Adipocyte (in vitro differentiated cells): ENCODE data around the gene FN3KRP.
"Not testable (repeated sequence)": the region's sequence is repeated elsewhere in the genome, so short reads cannot be mapped to it uniquely, and the experiment has no call there.

Experiments
- DNase-seq: peaks from one replicate; pipeline ENCODE4 v3.0.0-alpha.2; 2015; ENCODE audit warnings: low read depth
- H3K27me3 ChIP-seq: replicated peaks from 2 replicates; pipeline ENCODE4 v1.7.0; 2013; ENCODE audit warnings: mild to moderate bottlenecking, low read length, moderate library complexity; ENCODE audit not compliant: control insufficient read depth, insufficient read depth
- H3K36me3 ChIP-seq: 2 replicates; pipeline ENCODE4 v1.7.0; 2013; ENCODE audit warnings: low read length, mild to moderate bottlenecking, moderate library complexity; ENCODE audit not compliant: control insufficient read depth, insufficient read depth, severe bottlenecking
- H3K4me1 ChIP-seq: 2 replicates; pipeline ENCODE4 v1.7.0; 2013; ENCODE audit warnings: mild to moderate bottlenecking, low read length, moderate library complexity; ENCODE audit not compliant: control insufficient read depth, insufficient read depth
- H3K4me3 ChIP-seq: 2 replicates; pipeline ENCODE4 v1.7.0; 2013; ENCODE audit warnings: mild to moderate bottlenecking, low read length, moderate library complexity
- H3K9ac ChIP-seq: 2 replicates; pipeline ENCODE4 v1.7.0; 2013; ENCODE audit warnings: mild to moderate bottlenecking, low read length, moderate library complexity
- H3K9me3 ChIP-seq: 2 replicates; pipeline ENCODE4 v1.7.0; 2013; ENCODE audit warnings: mild to moderate bottlenecking, low read length, moderate library complexity; ENCODE audit not compliant: control insufficient read depth

Gene FN3KRP

GRCh38 chr17:82736511-82737185, 20.1 kb downstream of the FN3KRP start:
- Histone ChIP-seq H3K36me3 (peaks cover 10% of the 10 kb centered on the region), H3K9me3 (peaks cover 8% of the 10 kb centered on the region), H3K27me3 (no peaks in the 10 kb centered on the region), H3K4me3 (no peak overlapping the region), H3K9ac (no peak overlapping the region), H3K4me1 (peaks cover 9% of the 10 kb centered on the region)
- no peak for DNase-seq

- H3K9me3 ChIP-seq, result peaks cover 8% of the 10 kb centered on the region
- DNase-seq, result no peak
- no peak overlapping the region for H3K4me3 ChIP-seq
- H3K9ac ChIP-seq, result no peak overlapping the region
- no peaks in the 10 kb centered on the region for H3K27me3 ChIP-seq
- peaks cover 10% of the 10 kb centered on the region for H3K4me1 ChIP-seq
- peaks cover 14% of the 10 kb centered on the region for H3K36me3 ChIP-seq
Observed at GRCh38 chr17:82737967-82738877, 21.7 kb downstream of the FN3KRP start.

- DNase-seq, result no peak
- peaks cover 18% of the 10 kb centered on the region for H3K36me3 ChIP-seq
- no peak overlapping the region for H3K9ac ChIP-seq
Observed at GRCh38 chr17:82740906-82741759, 24.6 kb downstream of the FN3KRP start.

GRCh38 chr17:82743344-82744219, 27.1 kb downstream of the FN3KRP start:
- Histone ChIP-seq H3K4me3 (no peak overlapping the region), H3K9me3 (peaks cover 17% of the 10 kb centered on the region), H3K9ac (no peak overlapping the region), H3K4me1 (peaks cover 7% of the 10 kb centered on the region), H3K27me3 (no peaks in the 10 kb centered on the region), H3K36me3 (peaks cover 18% of the 10 kb centered on the region)
- no peak for DNase-seq

More at GRCh38 chr17:82740906-82741759, 24.6 kb downstream of the FN3KRP start:
- Histone ChIP-seq H3K4me1 (peaks cover 7% of the 10 kb centered on the region), H3K4me3 (no peak overlapping the region), H3K27me3 (no peaks in the 10 kb centered on the region), H3K9me3 (peaks cover 10% of the 10 kb centered on the region)

GRCh38 chr17:82744736-82745135, 28.2 kb downstream of the FN3KRP start:
- H3K9ac ChIP-seq, H3K27me3 ChIP-seq, H3K4me3 ChIP-seq, H3K4me1 ChIP-seq, DNase-seq: not testable (repeated sequence)
- H3K36me3 ChIP-seq, result peaks cover 18% of the 10 kb centered on the region
- peaks cover 17% of the 10 kb centered on the region for H3K9me3 ChIP-seq

GRCh38 chr17:82745524-82745923, 29.0 kb downstream of the FN3KRP start:
- DNase-seq, result no peak
- no peaks in the 10 kb centered on the region for H3K27me3 ChIP-seq

GRCh38 chr17:82748756-82749155, 32.2 kb downstream of the FN3KRP start:
- Histone ChIP-seq H3K4me1 (peaks cover 6% of the 10 kb centered on the region), H3K27me3 (no peaks in the 10 kb centered on the region), H3K9ac (no peak overlapping the region), H3K36me3 (peaks cover 3% of the 10 kb centered on the region), H3K9me3 (peaks cover 8% of the 10 kb centered on the region), H3K4me3 (no peak overlapping the region)
- DNase-seq, result no peak

More at GRCh38 chr17:82745524-82745923, 29.0 kb downstream of the FN3KRP start:
- Histone ChIP-seq H3K4me1 (peaks cover 7% of the 10 kb centered on the region), H3K9ac (no peak overlapping the region), H3K36me3 (peaks cover 17% of the 10 kb centered on the region), H3K9me3 (peaks cover 16% of the 10 kb centered on the region), H3K4me3 (no peak overlapping the region)

- Histone ChIP-seq H3K9ac (no peak overlapping the region), H3K4me3 (no peak overlapping the region)
- DNase-seq, result no peak
Observed at GRCh38 chr17:82750241-82750908, 33.9 kb downstream of the FN3KRP start.

GRCh38 chr17:82751171-82751570, 34.7 kb downstream of the FN3KRP start:
- Histone ChIP-seq H3K36me3 (no peaks in the 10 kb centered on the region), H3K9ac (peak overlapping the region; percentile 62), H3K27me3 (no peaks in the 10 kb centered on the region), H3K4me3 (peak overlapping the region; percentile 78), H3K4me1 (peaks cover 16% of the 10 kb centered on the region), H3K9me3 (peaks cover 6% of the 10 kb centered on the region)
- DNase-seq, result no peak

More at GRCh38 chr17:82750241-82750908, 33.9 kb downstream of the FN3KRP start:
- Histone ChIP-seq H3K9me3 (peaks cover 8% of the 10 kb centered on the region), H3K27me3 (no peaks in the 10 kb centered on the region), H3K4me1 (peaks cover 16% of the 10 kb centered on the region), H3K36me3 (no peaks in the 10 kb centered on the region)
